HepG2 (cell line): Measurements from ENCODE around the gene RETREG2. TPM values are rescaled to one million over a fixed set of nuclear protein-coding genes. Genes with fewer than 3 reads are reported as not detected.
A peak's percentile ranks its signal among the peaks of the same experiment; 100 is the strongest.

ENCODE experiments used
- CSRNP2 ChIP-seq: sonication (generic); formaldehyde crosslinking; conservative IDR thresholded peaks from 2 replicates; pipeline ENCODE4 v1.8.0; 2022; ENCODE audit warnings: low read depth, missing genetic modification reagents
- GLI4 ChIP-seq: sonication (generic); formaldehyde crosslinking; IDR thresholded peaks from 2 replicates; pipeline ENCODE4 v1.5.1; 2020; ENCODE audit warnings: missing genetic modification reagents, mild to moderate bottlenecking, moderate library complexity, borderline replicate concordance
- KDM5A ChIP-seq: fragments of 200-600 bp; sonication (generic); IDR thresholded peaks from 2 replicates; pipeline ENCODE4 v1.7.0; 2018; ENCODE audit warnings: antibody characterized with exemption, mild to moderate bottlenecking, low read length, borderline replicate concordance
- NFIB ChIP-seq: sonication (generic); formaldehyde crosslinking; IDR thresholded peaks from 2 replicates; pipeline ENCODE4 v1.9.0; 2021; ENCODE audit warnings: missing genetic modification reagents, mild to moderate bottlenecking, borderline replicate concordance
- NR1H2 ChIP-seq: sonication (generic); formaldehyde crosslinking; IDR thresholded peaks from 2 replicates; pipeline ENCODE4 v1.8.1; 2022; ENCODE audit warnings: low read depth, missing genetic modification reagents, borderline replicate concordance
- NR2F1 ChIP-seq, 2 experiments: fragments of 450-650 bp in 1 of 2; formaldehyde crosslinking in 1 of 2; IDR thresholded peaks; 2 replicates each; pipeline versions ENCODE4 v1.5.0 to v1.6.1; 2016 to 2020; ENCODE audit warnings: mild to moderate bottlenecking in 1 of 2, missing compliant biosample characterization in 1 of 2, missing genetic modification reagents in 1 of 2, moderate library complexity in 1 of 2
- NR2F6 ChIP-seq, 2 experiments: IDR thresholded peaks; 2 replicates each; pipeline ENCODE4 v1.6.1; 2016; ENCODE audit warnings: antibody characterized with exemption in 1 of 2, mild to moderate bottlenecking in 1 of 2
- SMAD3 ChIP-seq: sonication (generic); formaldehyde crosslinking; IDR thresholded peaks from 2 replicates; pipeline ENCODE4 v1.4.0; 2020; ENCODE audit warnings: missing genetic modification reagents
- ZNF124 ChIP-seq: sonication (generic); formaldehyde crosslinking; IDR thresholded peaks from 2 replicates; pipeline ENCODE4 v1.4.0; 2020; ENCODE audit warnings: missing genetic modification reagents
- ZNF232 ChIP-seq: sonication (generic); formaldehyde crosslinking; IDR thresholded peaks from 2 replicates; pipeline ENCODE4 v1.4.0; 2020; ENCODE audit warnings: missing genetic modification reagents, borderline replicate concordance
- ZNF431 ChIP-seq: sonication (generic); formaldehyde crosslinking; IDR thresholded peaks from 2 replicates; pipeline ENCODE4 v1.9.0; 2022; ENCODE audit warnings: missing genetic modification reagents, low read depth, mild to moderate bottlenecking, borderline replicate concordance
- ZNF496 ChIP-seq: sonication (generic); formaldehyde crosslinking; IDR thresholded peaks from 2 replicates; pipeline ENCODE4 v1.8.1; 2023; ENCODE audit warnings: mild to moderate bottlenecking, moderate library complexity, missing genetic modification reagents; ENCODE audit not compliant: insufficient replicate concordance
- ZNF646 ChIP-seq: sonication (generic); formaldehyde crosslinking; IDR thresholded peaks from 2 replicates; pipeline ENCODE4 v1.9.0; 2021; ENCODE audit warnings: mild to moderate bottlenecking, missing genetic modification reagents
- ZNF761 ChIP-seq: sonication (generic); formaldehyde crosslinking; conservative IDR thresholded peaks from 2 replicates; pipeline ENCODE4 v1.4.0; 2020; ENCODE audit warnings: mild to moderate bottlenecking, missing genetic modification reagents
- ZNF777 ChIP-seq: sonication (generic); formaldehyde crosslinking; IDR thresholded peaks from 2 replicates; pipeline ENCODE4 v1.4.0; 2020; ENCODE audit warnings: missing genetic modification reagents
- polyA plus RNA-seq, 8 experiments: library from polyadenylated mRNA; depleted of rRNA in 3 of 8; stranded (reverse) in 7 of 8; unstranded in 1 of 8; fragments of >200 nt; fragmentation: Illumina TruSeq in 4 of 8; extraction: Trizol in 4 of 8; gene quantifications; 2 replicates each; pipeline versions ENCODE4 v1.2.1 to v1.2.3, GENCODE V29; 2011 to 2016; ENCODE audit warnings: low read depth in 4 of 8, missing spikeins in 1 of 8, mixed read lengths in 1 of 8; ENCODE audit not compliant: insufficient read depth in 1 of 8
- total RNA-seq, 5 experiments: library from RNA; depleted of rRNA; stranded (reverse); fragments of >200 nt; fragmentation: Illumina TruSeq; extraction: Trizol; gene quantifications; 2 replicates each; pipeline ENCODE4 v1.2.3, GENCODE V29; 2016; ENCODE audit warnings: low read depth in 1 of 5

The RETREG2 gene
- total and polyA plus RNA-seq, 2 of the 13 experiments (the other 11 are each of a cell fraction or from before 2014, with no cell fraction given), result 86.0 to 134 TPM

- TF ChIP-seq ZNF646 (CRISPR knock-in tag), result 0 out of 2 replicates have a peak, but pooled peaks have one; percentile 26
- TF ChIP-seq ZNF761, result 0 out of 2 replicates have a peak, but pooled peaks have one; percentile 6
- no peak for TF ChIP-seq SMAD3 (CRISPR knock-in tag)
- peak; percentile 88; the same call in 1 of the 2 replicates for TF ChIP-seq ZNF431 (CRISPR knock-in tag)
- peak; percentile 96 for TF ChIP-seq NR1H2 (CRISPR knock-in tag)
- no peak for TF ChIP-seq NR2F6 (IDR thresholded peaks at IDR 0.05)
- TF ChIP-seq NR2F6 (CRISPR knock-in tag; IDR thresholded peaks at IDR 0.05), result no peak
- peak; percentile 90 for TF ChIP-seq ZNF232 (CRISPR knock-in tag)
- no peak for TF ChIP-seq NR2F1 (CRISPR knock-in tag; IDR thresholded peaks at IDR 0.05)
- peak; percentile 40; the same call in 1 of the 2 replicates for TF ChIP-seq KDM5A
- TF ChIP-seq ZNF777 (CRISPR knock-in tag), result peak; percentile 83; the same call in 1 of the 2 replicates
- no peak for TF ChIP-seq ZNF496
- TF ChIP-seq NFIB (CRISPR knock-in tag), result peak; percentile 97
- TF ChIP-seq CSRNP2, result 0 out of 2 replicates have a peak, but pooled peaks have one; percentile 43
- TF ChIP-seq ZNF124, result no peak
- peak; percentile 97; the same call in 1 of the 2 replicates for TF ChIP-seq GLI4 (CRISPR knock-in tag)
These were observed 40.2 kb downstream of the RETREG2 start (continued) for GRCh38 chr2:219218217-219218731.
